Right lobe of liver (tissue), 6 donors: ENCODE measurements around the gene MOB3B. TPM values are rescaled to one million over a fixed set of nuclear protein-coding genes. Genes with fewer than 3 reads are reported as not detected.

ENCODE experiments used
- ATAC-seq, 4 donors: fragments of 200-7000 bp; cut with Tn5 transposase; one replicate each; pipeline ENCODE4 v1.9.1; 2020; ENCODE audit warnings: mild to moderate bottlenecking in 4 of 4, moderate library complexity in 4 of 4
- DNase-seq, 3 donors: peaks; one replicate each; pipeline ENCODE4 v3.0.0-alpha.2; 2020
- H3K27ac ChIP-seq, 3 donors: fragments of 200-600 bp; one replicate each; pipeline ENCODE4 v1.8.0; 2022
- H3K27me3 ChIP-seq, 2 donors: fragments of 200-600 bp; one replicate each; pipeline ENCODE4 v1.8.0; 2022
- H3K36me3 ChIP-seq, 4 donors: fragments of 200-600 bp; sonication (generic) in 1 of 4; one replicate each; pipeline versions ENCODE4 v1.5.1 to v1.8.0; 2017 to 2022; ENCODE audit warnings: control low read depth in 1 of 4
- H3K4me1 ChIP-seq, 4 donors: fragments of 200-600 bp; sonication (generic) in 1 of 4; one replicate each; pipeline versions ENCODE4 v1.5.1 to v1.8.0; 2017 to 2022; ENCODE audit warnings: control low read depth in 1 of 4
- H3K4me3 ChIP-seq, 3 donors: fragments of 200-600 bp; one replicate each; pipeline ENCODE4 v1.8.0; 2022
- H3K9me3 ChIP-seq, 4 donors: fragments of 200-600 bp; sonication (generic) in 1 of 4; one replicate each; pipeline versions ENCODE4 v1.5.1 to v1.8.0; 2017 to 2022; ENCODE audit warnings: control low read depth in 1 of 4
- CTCF ChIP-seq, 4 donors: fragments of 200-600 bp in 3 of 4; fragments of 450-650 bp in 1 of 4; IDR thresholded peaks; one replicate each; pipeline versions ENCODE4 v1.5.1 to v1.8.0; 2016 to 2022; ENCODE audit warnings: antibody characterized with exemption in 4 of 4, mild to moderate bottlenecking in 2 of 4
- POLR2A ChIP-seq: fragments of 450-650 bp; IDR thresholded peaks from one replicate; pipeline ENCODE4 v1.6.1; 2017; ENCODE audit warnings: antibody characterized with exemption, mild to moderate bottlenecking
- WGBS: methylation state at CpG from one replicate; pipeline ENCODE4 v1.1.6; 2018; ENCODE audit warnings: low coverage, low lambda C conversion rate; ENCODE audit not compliant: insufficient coverage; ENCODE audit errors: missing lambda C conversion rate; 5-methylcytosine and 5-hydroxymethylcytosine counted together
- intact Hi-C, 2 donors: fragments of 100-400 bp; cut with DNase I; formaldehyde crosslinking; loops; one replicate each; pipeline versions ENCODE4 v1.11.2 to v1.14.1; 2022
- total RNA-seq, 6 experiments: library from RNA; depleted of rRNA in 2 of 6; stranded (reverse); fragments of >200 nt in 2 of 6; fragmentation: NEBNext Ultra II Directional in 3 of 6; extraction: Animal tissue kit (Norgen Biotek cat#: 25700) in 3 of 6; gene quantifications; one replicate each; pipeline versions ENCODE4 v1.1.0 to v1.2.4, GENCODE V29; 2016 to 2023
- donor health status: DM: no; HTN: yes; CAD: no.
- donor health status: DM: no; HTN: no; CAD: no.
- donor health status: DM: no; HTN: no; CAD: no.
- donor health status: DM: no; HTN: yes; CAD: no.
- donor health status: DM: no; HTN: yes; CAD: no.

Gene MOB3B
- total RNA-seq, 6 experiments from 2014 or later: 1.0 to 2.4 (median 1.7) TPM

- Histone ChIP-seq H3K9me3 (no peaks in the 10 kb centered on the region), H3K4me1 (peaks cover 0 to 41% (median 4%) of the 10 kb centered on the region in 4 donors), H3K36me3 (no peaks in the 10 kb centered on the region), H3K4me3 (no peak overlapping the region), H3K27ac (no peak overlapping the region), H3K27me3 (no peaks in the 10 kb centered on the region)
- no peak for ATAC-seq
- intact Hi-C loops: no loop called here
- DNase-seq: no peak
- no peak for TF ChIP-seq POLR2A
- TF ChIP-seq CTCF (IDR thresholded peaks at IDR 0.05): no peak
- 28% methylated on average over 4 of the region's 4 CpGs for WGBS
These were observed 4.5 kb upstream of the MOB3B start for GRCh38 chr9:27534131-27534530.

- DNase-seq (no peak), ATAC-seq (no peak)
- 94% methylated on average over 1 of the region's 1 CpG for WGBS
- intact Hi-C loops: no loop called here
- Histone ChIP-seq H3K27me3 (no peaks in the 10 kb centered on the region), H3K36me3 (no peaks in the 10 kb centered on the region), H3K4me1 (peaks cover 0 to 33% (median 0%) of the 10 kb centered on the region in 4 donors), H3K4me3 (no peak overlapping the region), H3K9me3 (no peaks in the 10 kb centered on the region), H3K27ac (no peak overlapping the region)
- TF ChIP-seq POLR2A: no peak
- TF ChIP-seq CTCF (IDR thresholded peaks at IDR 0.05): no peak
These were observed 3.7 kb upstream of the MOB3B start for GRCh38 chr9:27533311-27533710.

GRCh38 chr9:27532046-27532445 lies 2.4 kb upstream of the MOB3B start:
- intact Hi-C loops: no loop called here
- no peak for TF ChIP-seq POLR2A
- TF ChIP-seq CTCF (IDR thresholded peaks at IDR 0.05): no peak
- Histone ChIP-seq H3K4me1 (peaks cover 0 to 20% (median 0%) of the 10 kb centered on the region in 4 donors), H3K27ac (no peak overlapping the region), H3K36me3 (no peaks in the 10 kb centered on the region), H3K27me3 (no peaks in the 10 kb centered on the region), H3K4me3 (no peak overlapping the region), H3K9me3 (no peaks in the 10 kb centered on the region)
- ATAC-seq (peak in 1 of 4 donors; percentile 9), DNase-seq (no peak)
- 26% methylated on average over 1 of the region's 1 CpG for WGBS

- peaks cover 0 to 15% (median 0%) of the 10 kb centered on the region in 4 donors for H3K4me1 ChIP-seq
- no peak overlapping the region for H3K27ac ChIP-seq
- no peaks in the 10 kb centered on the region for H3K36me3 ChIP-seq
- DNase-seq (no peak), ATAC-seq (peak; percentile 18 to 48 (median 38))
- H3K27me3 ChIP-seq: no peaks in the 10 kb centered on the region
- 65% methylated on average over 4 of the region's 4 CpGs for WGBS
- no peak overlapping the region for H3K4me3 ChIP-seq
- no peak for TF ChIP-seq POLR2A
- TF ChIP-seq CTCF (IDR thresholded peaks at IDR 0.05): no peak
- intact Hi-C loops: no loop called here
- H3K9me3 ChIP-seq: no peaks in the 10 kb centered on the region
These were observed 1.5 kb upstream of the MOB3B start for GRCh38 chr9:27530915-27531755.
